ENCODE results near the gene MAPKAPK2. TPM values are rescaled to one million over a fixed set of nuclear protein-coding genes. Genes with fewer than 3 reads are reported as not detected.

The MAPKAPK2 gene
- total RNA-seq, 1 donor = 31.0 TPM

DNA sequence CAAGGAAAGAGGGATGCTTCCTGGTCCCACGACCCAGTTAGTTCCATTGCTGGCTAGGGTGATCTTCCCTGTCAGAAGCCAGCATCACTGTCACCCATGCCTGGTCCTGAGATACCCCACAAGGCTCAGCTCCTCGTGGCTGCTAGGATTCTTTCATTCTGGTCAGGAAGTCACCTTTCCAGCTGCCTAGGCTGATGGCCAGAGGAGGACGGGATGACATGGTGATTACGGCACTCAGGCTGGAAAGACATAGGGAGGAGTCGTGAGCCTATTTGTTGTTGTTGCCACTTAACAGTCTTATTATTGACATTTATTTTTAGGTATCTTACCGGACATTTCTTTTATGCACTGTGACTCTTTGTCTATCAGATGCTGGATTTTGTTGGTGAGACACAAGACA, 20.0 kb upstream of the MAPKAPK2 start:
- DNase-seq (ENCODE audit: low read depth) = no peak
- TF ChIP-seq, protein P1, sequence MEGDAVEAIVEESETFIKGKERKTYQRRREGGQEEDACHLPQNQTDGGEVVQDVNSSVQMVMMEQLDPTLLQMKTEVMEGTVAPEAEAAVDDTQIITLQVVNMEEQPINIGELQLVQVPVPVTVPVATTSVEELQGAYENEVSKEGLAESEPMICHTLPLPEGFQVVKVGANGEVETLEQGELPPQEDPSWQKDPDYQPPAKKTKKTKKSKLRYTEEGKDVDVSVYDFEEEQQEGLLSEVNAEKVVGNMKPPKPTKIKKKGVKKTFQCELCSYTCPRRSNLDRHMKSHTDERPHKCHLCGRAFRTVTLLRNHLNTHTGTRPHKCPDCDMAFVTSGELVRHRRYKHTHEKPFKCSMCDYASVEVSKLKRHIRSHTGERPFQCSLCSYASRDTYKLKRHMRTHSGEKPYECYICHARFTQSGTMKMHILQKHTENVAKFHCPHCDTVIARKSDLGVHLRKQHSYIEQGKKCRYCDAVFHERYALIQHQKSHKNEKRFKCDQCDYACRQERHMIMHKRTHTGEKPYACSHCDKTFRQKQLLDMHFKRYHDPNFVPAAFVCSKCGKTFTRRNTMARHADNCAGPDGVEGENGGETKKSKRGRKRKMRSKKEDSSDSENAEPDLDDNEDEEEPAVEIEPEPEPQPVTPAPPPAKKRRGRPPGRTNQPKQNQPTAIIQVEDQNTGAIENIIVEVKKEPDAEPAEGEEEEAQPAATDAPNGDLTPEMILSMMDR (IDR thresholded peaks at IDR 0.05; ENCODE audit: insufficient read depth, low read length) = no peak
- no peak overlapping the region for H3K4me3 ChIP-seq (ENCODE audit: low read depth, low read length)

DNA sequence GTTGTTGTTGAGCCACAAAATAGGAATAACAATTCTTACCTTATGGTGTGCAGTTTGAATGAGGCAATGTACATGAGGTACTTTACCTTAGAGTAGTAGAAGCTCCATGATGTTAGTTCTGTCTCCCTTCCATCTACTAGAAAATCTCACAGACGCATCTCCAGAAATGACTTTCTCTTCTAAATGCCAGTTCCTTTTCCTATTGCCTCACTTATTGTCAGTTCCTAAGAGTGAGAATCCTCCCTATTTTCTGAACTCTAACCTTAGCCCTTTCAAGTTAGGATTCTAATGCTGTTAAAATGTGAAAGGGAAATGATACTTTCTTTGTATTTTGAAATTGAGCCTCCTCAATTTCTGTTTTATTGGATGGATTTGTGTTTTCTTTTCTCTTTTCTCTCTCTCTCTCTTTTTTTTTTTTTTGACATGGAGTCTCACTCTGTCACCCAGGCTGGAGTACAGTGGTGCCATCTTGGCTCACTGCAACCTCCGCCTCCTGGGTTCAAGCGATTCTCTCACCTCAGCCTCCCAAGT, 18.6 kb upstream of the MAPKAPK2 start:
- H3K4me3 ChIP-seq (ENCODE audit: low read depth, low read length) = no peak overlapping the region
- TF ChIP-seq, protein P1 (IDR thresholded peaks at IDR 0.05; ENCODE audit: insufficient read depth, low read length) = no peak
- DNase-seq (ENCODE audit: low read depth) = no peak

DNA sequence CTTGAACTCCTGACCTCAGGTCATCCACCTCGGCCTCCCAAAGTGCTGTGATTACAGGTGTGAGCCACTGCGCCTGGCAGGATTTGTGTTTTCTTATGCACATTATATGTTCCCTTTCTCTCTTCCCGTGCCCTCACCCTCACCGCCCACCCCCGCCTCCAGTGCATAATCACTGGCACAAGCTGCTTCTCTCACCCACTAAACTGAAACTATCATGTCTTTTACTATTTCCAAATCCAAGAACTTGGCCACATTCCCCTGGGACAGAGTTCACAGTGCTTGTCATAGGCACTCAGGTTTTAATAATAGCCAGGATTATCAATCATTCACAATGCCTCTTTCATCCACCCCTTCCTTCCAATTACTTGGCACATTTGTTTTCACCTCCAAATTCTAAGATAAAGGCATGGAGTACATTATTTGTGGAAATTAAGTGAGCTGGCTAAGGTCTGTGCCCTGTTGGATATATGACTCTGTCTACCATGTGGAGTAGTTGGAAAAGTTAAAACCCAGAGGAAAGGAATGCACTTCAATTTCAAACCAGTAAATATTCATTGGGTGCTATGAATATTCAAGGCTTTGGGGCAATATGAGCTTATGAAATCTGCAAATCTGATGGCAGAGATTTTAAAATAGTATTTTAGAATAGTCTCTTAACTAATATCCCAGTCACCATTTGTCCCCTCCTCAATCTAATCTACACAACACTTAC, 17.6 kb upstream of the MAPKAPK2 start:
- H3K4me3 ChIP-seq (ENCODE audit: low read depth, low read length) = no peak overlapping the region
- TF ChIP-seq, protein P1 (IDR thresholded peaks at IDR 0.05; ENCODE audit: insufficient read depth, low read length) = no peak

DNA sequence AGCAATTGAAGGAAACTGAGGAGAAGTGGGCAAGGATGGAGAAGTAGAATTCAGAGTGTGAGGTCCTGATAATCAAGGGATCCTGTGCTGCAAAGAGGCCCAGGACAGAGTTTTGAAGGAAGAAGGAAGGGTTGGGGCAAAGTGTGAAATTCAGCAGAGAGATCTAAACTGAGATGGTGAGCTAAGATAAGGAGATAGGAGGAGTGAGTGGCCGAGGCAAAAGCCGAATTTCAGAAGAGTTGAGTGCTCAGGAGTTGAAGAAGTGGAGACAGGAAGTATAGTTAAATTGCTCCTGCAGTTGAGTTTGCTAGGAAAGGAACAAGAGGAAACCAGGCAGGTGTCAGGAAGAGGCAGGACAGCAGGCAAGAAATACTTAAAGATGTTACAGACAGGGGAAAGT, 16.4 kb upstream of the MAPKAPK2 start:
- DNase-seq (ENCODE audit: low read depth) = no peak
- TF ChIP-seq, protein P1 (IDR thresholded peaks at IDR 0.05; ENCODE audit: insufficient read depth, low read length) = no peak
- H3K4me3 ChIP-seq (ENCODE audit: low read depth, low read length) = no peak overlapping the region

More for the DNA sequence above, 17.6 kb upstream of the MAPKAPK2 start:
- no peak for DNase-seq (ENCODE audit: low read depth)

DNA sequence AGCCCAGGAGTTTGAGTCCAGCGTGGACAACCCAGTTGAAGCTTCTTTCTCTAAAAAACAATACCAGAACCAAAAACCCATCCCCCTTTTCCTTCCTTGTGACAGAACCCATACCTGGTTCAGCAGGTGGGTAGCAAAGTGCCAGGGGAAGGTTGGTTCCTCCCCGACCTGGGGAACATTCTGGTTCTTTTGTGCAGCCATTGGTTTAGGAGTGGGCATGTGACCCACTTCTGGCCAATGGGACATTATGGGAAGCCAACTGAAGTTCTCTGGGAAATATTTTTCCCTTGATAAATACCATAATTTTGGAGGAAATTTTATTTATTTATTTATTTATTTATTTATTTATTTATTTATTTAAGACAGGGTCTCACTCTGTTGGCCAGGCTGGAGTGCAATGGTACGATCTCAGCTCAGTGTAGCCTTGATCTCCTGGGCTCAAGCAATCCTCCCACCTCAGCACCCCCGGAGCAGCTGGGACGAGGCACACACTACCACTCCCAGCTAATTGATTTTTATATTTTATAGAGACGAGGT, 15.8 kb upstream of the MAPKAPK2 start:
- H3K4me3 ChIP-seq (ENCODE audit: low read depth, low read length) = no peak overlapping the region
- no peak for DNase-seq (ENCODE audit: low read depth)
- TF ChIP-seq, protein P1 (IDR thresholded peaks at IDR 0.05; ENCODE audit: insufficient read depth, low read length) = no peak

DNA sequence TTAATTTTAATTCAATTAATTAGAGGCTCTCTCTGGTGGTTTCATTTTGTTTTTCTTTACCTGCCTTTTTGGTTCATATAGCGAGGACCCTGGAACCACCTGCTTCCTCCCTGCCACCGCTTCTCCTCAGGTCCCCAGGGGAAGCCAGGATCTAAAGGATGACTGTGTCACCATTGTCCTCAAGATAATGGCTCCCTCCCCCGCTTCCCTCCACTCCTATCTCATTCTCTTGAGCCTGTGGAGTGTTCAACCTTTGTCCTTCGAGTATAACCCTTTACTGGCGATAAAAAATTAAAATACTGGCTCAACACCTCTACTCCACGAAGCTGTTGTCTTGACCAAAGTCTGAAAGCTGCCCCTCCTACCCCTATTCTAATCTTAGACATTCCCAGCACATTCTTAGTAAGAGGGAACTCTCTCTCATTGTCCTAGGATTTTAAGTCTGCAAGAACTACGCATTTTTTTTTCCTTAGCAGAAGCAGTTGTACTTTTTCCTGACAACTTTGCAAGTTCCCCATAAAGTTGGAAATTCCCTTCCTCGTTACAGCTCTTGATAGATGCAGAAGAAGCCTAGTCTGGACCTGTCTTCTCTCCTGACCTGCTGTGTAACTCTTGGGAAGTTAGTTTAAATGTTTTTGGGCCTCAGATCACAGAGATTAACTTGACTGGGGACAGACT, 12.6 kb upstream of the MAPKAPK2 start:
- no peak overlapping the region for H3K4me3 ChIP-seq (ENCODE audit: low read depth, low read length)
- TF ChIP-seq, protein P1 (IDR thresholded peaks at IDR 0.05; ENCODE audit: insufficient read depth, low read length) = no peak
- peak; percentile 33 for DNase-seq (ENCODE audit: low read depth)

Measured in fibroblast of the aortic adventitia (primary cell).